A549 (cell line): Measurements from ENCODE around the gene MACF1.

Source experiments
- CEBPB ChIP-seq, 2 experiments: fragments of >200 bp in 1 of 2; sonication (Bioruptor Twin) in 1 of 2; formaldehyde crosslinking in 1 of 2; IDR thresholded peaks; 2 replicates each; pipeline ENCODE4 v1.6.1; 2012 to 2016
- KDM1A ChIP-seq: fragments of 200-600 bp; sonication (generic); IDR thresholded peaks from 2 replicates; pipeline ENCODE4 v1.6.1; 2016; ENCODE audit warnings: low read depth, mild to moderate bottlenecking
- KDM5A ChIP-seq: fragments of 200-600 bp; sonication (generic); IDR thresholded peaks from 2 replicates; pipeline ENCODE4 v1.6.1; 2016; ENCODE audit warnings: antibody characterized with exemption, mild to moderate bottlenecking
- NR3C1 ChIP-seq: fragments of >200 bp; sonication (Bioruptor Twin); formaldehyde crosslinking; IDR thresholded peaks from 3 replicates; pipeline ENCODE4 v1.6.1; 2017
- POLR2A ChIP-seq: IDR thresholded peaks from 2 replicates; pipeline ENCODE4 v1.6.1; 2012; ENCODE audit warnings: mild to moderate bottlenecking, low read length
- RAD21 ChIP-seq, 2 experiments: fragments of >200 bp in 1 of 2; sonication (Bioruptor Twin) in 1 of 2; formaldehyde crosslinking in 1 of 2; IDR thresholded peaks in 1 of 2; conservative IDR thresholded peaks in 1 of 2; 2 replicates in 1 of 2; 3 replicates in 1 of 2; pipeline ENCODE4 v1.6.1; 2012 to 2018; ENCODE audit warnings: inconsistent platforms in 1 of 2
- TF ChIP-seq, protein P1 (sequence below): fragments of >200 bp; sonication (Bioruptor Twin); formaldehyde crosslinking; IDR thresholded peaks from 3 replicates; pipeline ENCODE4 v1.5.1; 2016
- TF ChIP-seq, protein P2 (sequence below): fragments of 200-600 bp; sonication (generic); IDR thresholded peaks from 2 replicates; pipeline ENCODE4 v1.6.1; 2016; ENCODE audit warnings: antibody characterized with exemption, mild to moderate bottlenecking, moderate library complexity
- TF ChIP-seq, protein P3 (sequence below): fragments of 250-450 bp; sonication (Bioruptor Pico); IDR thresholded peaks from 2 replicates; pipeline ENCODE4 v1.5.0; 2021; ENCODE audit warnings: mild to moderate bottlenecking, moderate library complexity, borderline replicate concordance

DNA sequence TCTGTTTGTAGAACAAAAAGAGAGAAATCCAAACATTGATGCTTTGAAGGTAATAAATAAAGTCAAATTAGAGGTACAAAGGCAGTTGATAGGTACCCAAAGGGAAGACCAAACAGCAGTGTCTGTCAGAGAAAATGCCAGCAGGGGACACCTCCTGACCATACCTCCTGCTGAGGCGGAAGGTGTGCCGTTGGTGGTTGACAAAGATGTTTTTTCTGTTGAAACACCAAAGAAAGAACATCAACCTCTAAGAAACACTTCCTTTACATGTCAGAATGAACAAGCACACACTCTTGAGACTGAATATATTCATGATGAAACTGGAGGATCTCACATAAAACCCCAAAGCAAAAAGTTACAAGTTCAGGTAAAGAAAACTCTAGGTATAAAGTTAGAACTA, 128.3 kb downstream of the MACF1 start:
- TF ChIP-seq, protein P1, sequence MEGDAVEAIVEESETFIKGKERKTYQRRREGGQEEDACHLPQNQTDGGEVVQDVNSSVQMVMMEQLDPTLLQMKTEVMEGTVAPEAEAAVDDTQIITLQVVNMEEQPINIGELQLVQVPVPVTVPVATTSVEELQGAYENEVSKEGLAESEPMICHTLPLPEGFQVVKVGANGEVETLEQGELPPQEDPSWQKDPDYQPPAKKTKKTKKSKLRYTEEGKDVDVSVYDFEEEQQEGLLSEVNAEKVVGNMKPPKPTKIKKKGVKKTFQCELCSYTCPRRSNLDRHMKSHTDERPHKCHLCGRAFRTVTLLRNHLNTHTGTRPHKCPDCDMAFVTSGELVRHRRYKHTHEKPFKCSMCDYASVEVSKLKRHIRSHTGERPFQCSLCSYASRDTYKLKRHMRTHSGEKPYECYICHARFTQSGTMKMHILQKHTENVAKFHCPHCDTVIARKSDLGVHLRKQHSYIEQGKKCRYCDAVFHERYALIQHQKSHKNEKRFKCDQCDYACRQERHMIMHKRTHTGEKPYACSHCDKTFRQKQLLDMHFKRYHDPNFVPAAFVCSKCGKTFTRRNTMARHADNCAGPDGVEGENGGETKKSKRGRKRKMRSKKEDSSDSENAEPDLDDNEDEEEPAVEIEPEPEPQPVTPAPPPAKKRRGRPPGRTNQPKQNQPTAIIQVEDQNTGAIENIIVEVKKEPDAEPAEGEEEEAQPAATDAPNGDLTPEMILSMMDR: no peak
- TF ChIP-seq, protein P2, sequence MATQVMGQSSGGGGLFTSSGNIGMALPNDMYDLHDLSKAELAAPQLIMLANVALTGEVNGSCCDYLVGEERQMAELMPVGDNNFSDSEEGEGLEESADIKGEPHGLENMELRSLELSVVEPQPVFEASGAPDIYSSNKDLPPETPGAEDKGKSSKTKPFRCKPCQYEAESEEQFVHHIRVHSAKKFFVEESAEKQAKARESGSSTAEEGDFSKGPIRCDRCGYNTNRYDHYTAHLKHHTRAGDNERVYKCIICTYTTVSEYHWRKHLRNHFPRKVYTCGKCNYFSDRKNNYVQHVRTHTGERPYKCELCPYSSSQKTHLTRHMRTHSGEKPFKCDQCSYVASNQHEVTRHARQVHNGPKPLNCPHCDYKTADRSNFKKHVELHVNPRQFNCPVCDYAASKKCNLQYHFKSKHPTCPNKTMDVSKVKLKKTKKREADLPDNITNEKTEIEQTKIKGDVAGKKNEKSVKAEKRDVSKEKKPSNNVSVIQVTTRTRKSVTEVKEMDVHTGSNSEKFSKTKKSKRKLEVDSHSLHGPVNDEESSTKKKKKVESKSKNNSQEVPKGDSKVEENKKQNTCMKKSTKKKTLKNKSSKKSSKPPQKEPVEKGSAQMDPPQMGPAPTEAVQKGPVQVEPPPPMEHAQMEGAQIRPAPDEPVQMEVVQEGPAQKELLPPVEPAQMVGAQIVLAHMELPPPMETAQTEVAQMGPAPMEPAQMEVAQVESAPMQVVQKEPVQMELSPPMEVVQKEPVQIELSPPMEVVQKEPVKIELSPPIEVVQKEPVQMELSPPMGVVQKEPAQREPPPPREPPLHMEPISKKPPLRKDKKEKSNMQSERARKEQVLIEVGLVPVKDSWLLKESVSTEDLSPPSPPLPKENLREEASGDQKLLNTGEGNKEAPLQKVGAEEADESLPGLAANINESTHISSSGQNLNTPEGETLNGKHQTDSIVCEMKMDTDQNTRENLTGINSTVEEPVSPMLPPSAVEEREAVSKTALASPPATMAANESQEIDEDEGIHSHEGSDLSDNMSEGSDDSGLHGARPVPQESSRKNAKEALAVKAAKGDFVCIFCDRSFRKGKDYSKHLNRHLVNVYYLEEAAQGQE: no peak
- no peak for TF ChIP-seq CEBPB (IDR thresholded peaks at IDR 0.05)
- TF ChIP-seq KDM5A: no peak
- TF ChIP-seq NR3C1: no peak
- TF ChIP-seq POLR2A: no peak
- TF ChIP-seq, protein P3, sequence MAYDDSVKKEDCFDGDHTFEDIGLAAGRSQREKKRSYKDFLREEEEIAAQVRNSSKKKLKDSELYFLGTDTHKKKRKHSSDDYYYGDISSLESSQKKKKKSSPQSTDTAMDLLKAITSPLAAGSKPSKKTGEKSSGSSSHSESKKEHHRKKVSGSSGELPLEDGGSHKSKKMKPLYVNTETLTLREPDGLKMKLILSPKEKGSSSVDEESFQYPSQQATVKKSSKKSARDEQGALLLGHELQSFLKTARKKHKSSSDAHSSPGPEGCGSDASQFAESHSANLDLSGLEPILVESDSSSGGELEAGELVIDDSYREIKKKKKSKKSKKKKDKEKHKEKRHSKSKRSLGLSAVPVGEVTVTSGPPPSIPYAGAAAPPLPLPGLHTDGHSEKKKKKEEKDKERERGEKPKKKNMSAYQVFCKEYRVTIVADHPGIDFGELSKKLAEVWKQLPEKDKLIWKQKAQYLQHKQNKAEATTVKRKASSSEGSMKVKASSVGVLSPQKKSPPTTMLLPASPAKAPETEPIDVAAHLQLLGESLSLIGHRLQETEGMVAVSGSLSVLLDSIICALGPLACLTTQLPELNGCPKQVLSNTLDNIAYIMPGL (CRISPR knock-in tag): no peak
- TF ChIP-seq RAD21 (conservative IDR thresholded peaks at IDR 0.05 in 1 of 2, IDR thresholded peaks at IDR 0.05 in 1 of 2): no peak
- TF ChIP-seq KDM1A: no peak
